Gastroesophageal sphincter (tissue), 2 donors: ENCODE results near the gene ARG2.

Source experiments
- EP300 ChIP-seq: sonication (generic); formaldehyde crosslinking; IDR thresholded peaks from one replicate; pipeline ENCODE4 v1.6.1; 2017; ENCODE audit warnings: antibody characterized with exemption, mild to moderate bottlenecking
- POLR2A ChIP-seq, 2 donors: fragments of 450-650 bp; IDR thresholded peaks; one replicate each; pipeline ENCODE4 v1.6.1; 2017; ENCODE audit warnings: antibody characterized with exemption in 2 of 2, mild to moderate bottlenecking in 2 of 2, moderate library complexity in 1 of 2
- POLR2AphosphoS5 ChIP-seq: sonication (generic); formaldehyde crosslinking; IDR thresholded peaks from one replicate; pipeline ENCODE4 v1.6.1; 2017; ENCODE audit warnings: antibody characterized with exemption

GRCh38 chr14:67653651-67654280 is 34.0 kb downstream of the ARG2 start:
- TF ChIP-seq POLR2AphosphoS5 (no peak), POLR2A (IDR thresholded peaks at IDR 0.05) (no peak), EP300 (no peak)
